HG03159 (cell line): Measurements from ENCODE around the gene IFNGR2.
"Not testable (repeated sequence)": the region's sequence is repeated elsewhere in the genome, so short reads cannot be mapped to it uniquely, and the experiment has no call there.

ENCODE experiments used
- ATAC-seq: cut with Tn5 transposase; IDR thresholded peaks from one replicate; pipeline ENCODE4 v1.9.1; 2021; ENCODE audit warnings: mild to moderate bottlenecking, moderate library complexity; ENCODE audit not compliant: unreplicated experiment

Gene IFNGR2

DNA sequence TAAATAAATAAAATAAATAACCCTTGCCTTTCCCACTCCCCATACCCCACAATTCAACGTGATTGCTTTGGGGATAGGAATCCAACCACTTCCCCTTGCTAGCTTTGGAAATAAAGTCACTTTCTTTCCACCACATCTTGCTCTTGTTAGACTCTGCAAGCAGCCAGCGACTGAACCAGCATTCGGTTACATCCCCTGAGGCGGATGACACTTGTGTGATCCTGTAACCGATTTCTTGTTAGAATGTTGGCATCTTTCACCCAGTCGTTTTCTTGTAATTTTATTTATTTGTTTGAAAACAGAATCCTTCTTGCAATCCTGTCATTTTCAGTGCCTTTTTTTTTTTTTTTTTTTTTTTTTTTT is 1.6 kb upstream of the IFNGR2 start:
- no peak for ATAC-seq

DNA sequence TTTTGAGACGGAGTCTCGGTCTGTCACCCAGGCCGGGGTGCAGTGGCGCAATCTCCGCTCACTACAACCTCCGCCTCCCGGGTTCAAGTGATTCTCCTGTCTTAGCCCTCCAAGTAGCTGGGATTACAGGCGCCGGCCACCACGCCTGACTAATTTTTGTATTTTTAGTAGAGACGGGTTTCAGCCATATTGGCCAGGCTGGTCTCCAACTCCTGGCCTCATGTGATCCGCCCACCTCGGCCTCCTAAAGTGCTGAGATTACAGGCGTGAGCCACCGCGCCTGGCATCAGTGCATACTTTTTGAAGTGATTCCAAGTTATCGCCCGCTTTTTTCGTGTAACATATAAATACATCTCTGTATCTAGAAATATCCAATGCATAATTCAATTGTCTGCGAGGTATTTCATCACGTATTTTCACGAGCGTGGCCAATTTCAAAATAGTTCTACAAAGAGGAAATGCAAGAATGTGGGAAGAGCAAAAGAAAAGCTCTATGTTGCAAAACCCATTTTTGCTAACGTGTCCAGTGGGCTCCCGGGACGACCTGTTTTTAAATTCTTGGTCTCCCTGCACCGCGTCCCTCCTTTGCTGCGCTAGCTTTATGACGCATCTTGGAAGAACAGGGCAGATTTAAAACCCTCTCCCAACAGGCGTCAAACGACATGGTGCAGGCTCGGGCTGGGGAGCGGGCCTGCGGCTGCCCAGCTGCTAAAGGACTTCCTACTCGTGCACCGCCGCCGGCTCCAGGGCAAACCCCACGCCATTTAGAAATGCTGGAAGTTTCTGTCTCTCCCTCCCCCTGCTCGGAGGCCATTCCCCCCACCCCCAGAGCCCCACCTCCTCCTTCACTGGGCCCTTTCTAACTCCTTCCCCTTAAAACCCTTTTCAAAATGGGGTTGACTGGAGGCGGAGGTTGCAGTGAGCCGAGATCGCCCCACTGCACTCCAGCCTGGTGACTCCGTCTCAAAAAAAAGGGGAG is 923 bp upstream of the IFNGR2 start:
- ATAC-seq = no peak

DNA sequence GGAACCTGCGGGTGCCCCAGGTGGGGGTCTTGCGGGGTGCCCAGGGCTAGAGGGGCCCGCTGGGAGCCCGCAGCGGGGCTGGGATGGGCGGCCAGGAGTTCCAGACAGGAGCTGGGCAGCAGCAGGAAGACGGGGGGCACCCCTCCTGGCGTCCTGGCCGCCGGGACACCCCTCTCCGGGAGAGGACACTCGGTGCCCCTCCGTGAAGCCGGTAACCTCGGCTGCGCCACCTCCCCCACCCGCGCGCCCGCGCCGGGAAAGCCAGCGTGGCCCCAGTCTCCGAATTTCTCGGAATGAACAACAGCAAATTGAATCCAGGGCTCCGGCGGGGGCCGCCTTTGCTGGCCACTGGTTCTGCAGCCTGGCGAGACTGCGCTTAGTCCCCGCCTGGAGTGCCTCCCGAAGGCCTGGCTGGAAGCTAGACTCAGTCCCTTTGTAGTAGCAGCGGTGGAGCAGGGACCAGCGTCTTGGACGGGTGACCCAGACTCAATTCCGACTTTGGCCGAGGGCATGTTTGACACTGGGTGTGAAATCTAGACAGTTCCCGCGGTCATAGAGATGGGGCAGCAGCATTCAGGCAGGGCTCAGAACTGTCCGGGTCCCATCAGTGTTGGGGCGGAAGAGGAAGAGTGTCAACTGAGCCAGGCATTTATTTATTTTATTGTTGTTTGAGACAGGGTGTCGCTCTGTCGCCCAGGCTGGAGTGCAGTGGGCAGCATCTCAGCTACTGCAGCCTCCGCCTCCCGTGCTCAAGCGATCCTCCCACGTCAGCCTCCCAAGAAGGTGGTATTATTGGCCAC is 773 bp downstream of the IFNGR2 start:
- ATAC-seq = peak; percentile 36

DNA sequence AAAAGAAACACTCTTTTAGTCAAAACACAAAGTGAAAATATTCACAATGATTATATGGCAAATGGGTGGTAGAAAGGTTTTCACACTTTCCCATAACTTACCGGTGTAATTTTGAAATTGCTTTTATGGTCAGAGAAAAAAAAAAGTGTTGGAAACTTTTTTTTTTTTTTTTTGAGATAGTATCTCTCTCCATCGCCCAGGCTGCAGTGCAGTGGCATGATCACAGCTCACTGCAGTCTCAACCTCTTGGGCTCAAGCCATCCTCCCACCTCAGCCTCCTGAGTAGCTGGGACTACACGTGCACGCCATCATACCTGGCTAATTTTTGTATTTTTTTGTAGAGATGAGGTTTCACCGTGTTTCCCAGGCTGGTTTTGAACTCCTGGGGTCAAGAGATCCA is 3.3 kb downstream of the IFNGR2 start:
- no peak for ATAC-seq

DNA sequence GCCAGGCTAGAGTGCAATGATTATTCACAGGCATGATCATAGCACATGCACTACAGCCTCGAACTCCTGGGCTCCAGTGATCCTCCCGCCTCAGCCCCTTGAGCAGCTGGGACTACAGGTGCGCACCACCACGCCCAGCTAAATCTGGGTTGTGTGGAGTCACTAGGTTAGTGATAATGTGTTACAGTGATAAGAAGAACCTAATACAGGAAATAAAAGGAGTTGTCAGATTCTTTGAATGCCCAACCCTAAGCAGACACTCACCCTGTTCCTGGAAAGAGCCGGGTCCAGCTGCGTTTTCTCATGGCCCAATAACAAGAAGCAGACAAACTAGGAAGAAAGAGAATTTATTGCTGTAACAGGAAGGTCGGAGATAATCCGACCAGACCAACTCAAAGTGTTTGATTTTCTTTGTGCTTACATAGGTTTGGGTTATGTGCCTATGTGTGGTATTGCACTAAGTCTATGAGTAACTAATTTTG is 8.8 kb downstream of the IFNGR2 start:
- no peak for ATAC-seq

DNA sequence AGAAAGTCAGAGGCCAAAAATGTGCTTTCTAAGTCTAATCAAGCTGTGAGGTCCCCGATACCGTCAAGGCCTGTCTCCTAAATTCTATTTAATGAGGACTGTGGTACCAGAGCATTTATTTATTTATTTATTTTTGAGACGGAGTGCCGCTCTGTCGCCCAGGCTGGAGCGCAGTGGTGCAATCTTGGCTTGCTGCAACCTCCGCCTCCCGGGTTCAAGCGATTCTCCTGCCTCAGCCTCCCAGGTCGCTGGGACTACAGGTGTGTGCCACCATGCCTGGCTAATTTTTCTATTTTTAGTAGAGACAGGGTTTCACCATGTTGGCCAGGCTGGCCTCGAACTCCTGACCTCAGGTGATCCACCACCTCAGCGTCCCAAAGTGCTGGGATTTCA is 9.2 kb downstream of the IFNGR2 start:
- not testable (repeated sequence) for ATAC-seq

DNA sequence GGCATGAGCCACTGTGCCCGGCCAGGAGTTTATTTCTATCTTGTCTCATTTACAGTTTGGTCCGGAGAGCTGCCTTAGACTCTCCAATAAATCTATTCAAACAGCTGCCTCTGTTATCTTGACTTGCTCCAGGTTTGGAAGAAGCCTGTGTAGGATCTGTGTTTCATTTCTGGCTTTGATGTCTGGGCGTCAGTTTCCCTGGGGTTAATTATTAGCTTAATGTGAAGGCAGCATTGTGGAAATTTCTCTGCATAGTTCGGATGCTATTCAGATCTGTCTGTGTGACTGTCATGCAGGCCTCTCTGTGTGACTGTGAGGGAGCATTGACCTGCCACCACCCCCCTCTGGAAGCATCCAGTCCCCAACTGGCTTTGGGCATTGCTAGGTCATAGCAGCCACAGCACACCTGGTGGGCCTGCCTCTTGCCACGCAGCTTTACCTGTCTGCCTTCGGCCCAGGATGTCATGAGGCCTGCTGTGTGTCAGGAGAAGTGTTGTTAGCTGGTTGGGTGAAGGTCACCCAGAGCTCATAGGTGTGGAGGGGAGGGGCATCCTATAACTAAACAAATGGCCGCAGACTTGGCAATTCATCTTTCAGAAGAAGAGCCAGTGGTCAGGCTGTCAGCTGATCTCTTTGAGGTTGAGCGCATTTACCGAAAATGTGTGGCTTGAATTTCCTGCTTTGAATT is 9.8 kb downstream of the IFNGR2 start:
- no peak for ATAC-seq

DNA sequence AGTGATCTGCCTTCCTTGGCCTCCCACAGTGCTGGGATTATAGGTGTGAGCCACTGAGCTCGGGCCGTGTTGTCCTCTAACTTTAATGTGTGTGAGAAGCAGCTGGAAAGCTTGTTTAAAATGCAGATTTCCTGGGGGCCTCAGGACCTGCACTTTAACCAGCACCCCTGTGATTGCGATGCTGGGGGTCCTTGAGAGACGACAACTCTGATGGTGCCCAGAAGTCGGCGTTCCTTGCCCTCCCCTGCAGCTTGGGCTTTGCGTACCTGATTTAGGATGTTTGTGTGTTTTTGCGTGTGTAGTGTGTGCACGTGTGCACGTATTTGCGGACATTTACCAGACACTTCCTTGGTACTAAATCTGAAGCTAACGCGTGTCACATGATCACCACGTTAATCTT is 10.9 kb downstream of the IFNGR2 start:
- no peak for ATAC-seq

DNA sequence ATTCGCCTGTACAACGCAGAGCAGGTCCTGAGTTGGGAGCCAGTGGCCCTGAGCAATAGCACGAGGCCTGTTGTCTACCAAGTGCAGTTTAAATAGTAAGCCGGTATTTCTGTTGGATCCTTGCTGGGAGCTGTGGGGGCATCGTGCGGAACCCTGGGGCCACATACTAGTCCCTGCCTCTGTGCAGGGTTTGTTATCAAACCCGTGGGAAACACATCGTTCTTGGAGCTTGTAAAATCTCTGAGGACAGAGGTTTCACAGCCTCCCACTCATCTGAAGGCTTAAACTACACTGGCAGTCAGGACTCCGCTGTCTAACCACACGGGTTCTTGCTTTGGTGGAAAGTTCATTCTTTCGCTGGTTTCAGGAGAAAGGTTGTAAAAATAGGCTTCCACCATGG is 11.7 kb downstream of the IFNGR2 start:
- no peak for ATAC-seq

DNA sequence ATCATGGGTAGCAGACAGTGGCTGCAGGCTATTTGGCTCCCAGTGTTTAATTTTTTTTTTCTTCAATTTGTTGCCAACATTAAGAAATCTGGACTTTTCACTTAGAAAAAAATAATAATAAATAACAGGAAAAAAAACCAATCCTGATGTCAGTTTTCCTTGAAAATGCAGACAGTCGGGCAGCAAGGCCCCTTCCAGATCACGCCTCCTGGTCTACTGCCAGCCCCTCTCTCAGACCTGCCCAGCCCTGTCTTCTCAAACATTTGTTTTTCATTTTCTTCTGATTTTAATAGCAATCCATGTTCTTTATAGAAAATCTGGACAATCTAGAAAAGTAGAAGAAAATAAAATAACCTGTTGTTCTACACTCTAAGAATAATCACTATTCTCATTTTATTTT is 15.5 kb downstream of the IFNGR2 start:
- no peak for ATAC-seq

DNA sequence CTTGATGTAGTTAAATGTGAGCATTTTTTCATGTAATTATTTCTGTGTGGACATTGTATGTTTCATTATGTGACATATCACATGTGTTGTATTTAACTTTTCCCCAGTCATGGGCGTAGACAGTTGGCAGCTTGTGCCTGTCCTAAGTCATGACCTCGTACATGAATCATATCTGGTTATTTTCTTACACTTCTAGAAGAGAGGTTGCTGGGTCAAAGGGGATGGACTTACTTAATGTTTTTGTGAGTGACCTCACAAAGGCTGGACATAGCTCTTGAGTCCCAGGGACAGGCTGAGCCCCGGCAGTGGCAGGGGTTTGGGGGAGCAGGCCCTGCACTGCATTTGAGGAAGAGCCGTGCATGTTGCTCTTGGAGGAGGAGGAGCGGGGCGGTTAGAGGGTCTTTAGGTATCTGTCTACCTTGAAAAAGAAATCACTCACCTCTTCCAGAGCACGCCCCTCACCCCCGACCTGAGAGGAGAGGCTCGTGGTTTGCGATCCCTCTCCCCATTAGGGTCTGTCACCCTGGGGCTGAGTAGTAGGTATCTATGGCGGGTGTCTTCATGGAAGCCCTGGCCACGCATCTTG is 16.4 kb downstream of the IFNGR2 start:
- no peak for ATAC-seq

DNA sequence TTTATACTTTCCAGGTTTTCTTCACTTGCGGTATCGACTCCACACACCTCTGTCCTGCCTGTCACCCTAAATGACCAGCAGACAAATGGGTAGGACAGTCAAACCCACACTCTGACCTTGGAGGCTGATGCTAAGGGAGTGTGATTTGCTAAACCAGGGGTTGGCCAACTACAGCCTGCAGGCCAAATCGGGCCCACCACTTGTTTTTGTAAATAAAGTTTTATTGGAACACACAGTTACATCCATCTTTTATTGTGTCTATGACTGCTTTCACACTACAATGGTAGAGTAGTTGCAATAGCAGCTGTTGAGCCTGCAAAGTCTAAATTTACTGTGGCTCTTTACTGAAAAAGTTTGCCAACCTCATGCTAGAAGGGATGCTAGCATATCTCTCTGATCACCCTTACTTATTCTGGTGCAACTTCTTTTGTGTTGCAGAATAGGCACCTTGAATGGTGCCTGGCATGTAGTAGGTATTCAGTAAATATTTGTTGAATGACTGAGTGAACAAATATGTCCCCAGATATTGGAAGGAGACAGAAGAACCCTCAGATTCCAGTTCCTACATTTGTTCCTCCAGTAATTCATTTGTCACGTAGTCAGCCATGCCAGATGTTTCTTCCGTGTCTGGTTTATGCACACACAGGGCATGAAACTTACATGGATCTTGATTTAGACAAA is 18.6 kb downstream of the IFNGR2 start:
- no peak for ATAC-seq

DNA sequence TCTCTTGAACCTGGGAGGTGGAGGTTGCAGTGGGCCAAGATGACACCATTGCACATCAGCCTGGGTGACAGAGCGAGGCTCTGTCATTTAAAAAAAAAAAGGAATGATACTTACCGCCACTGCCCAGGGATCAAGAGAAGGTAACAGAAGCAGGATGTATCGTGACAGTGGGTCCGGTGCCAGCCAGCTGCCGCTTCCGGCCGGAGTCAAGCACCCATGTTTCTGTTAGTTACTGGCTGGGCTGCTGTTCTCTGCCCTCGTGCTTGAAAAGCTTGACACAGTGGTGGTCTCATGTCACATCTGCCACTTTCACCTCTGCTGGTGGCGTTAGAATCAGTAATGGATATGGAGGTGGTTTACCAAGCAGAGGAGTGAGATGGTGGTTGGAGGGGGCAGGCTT is 21.0 kb downstream of the IFNGR2 start:
- no peak for ATAC-seq

DNA sequence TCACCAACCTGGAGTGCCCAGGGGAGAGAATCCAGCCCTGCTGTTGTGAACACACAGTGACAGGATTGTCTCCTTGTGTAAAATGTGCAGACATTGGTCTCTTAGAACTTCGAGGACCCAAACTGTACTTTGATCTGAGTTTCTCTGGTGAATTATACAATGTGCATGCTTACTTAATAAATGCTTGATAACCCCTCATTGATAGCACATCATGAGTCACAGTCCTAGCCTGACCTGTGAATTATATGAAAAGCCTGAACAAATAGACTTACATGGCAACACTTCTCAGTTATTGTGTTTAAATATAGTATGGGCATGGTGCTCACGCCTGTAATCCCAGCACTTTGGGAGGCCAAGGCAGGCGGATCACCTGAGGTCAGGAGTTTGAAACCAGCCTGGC is 22.6 kb downstream of the IFNGR2 start:
- no peak for ATAC-seq

DNA sequence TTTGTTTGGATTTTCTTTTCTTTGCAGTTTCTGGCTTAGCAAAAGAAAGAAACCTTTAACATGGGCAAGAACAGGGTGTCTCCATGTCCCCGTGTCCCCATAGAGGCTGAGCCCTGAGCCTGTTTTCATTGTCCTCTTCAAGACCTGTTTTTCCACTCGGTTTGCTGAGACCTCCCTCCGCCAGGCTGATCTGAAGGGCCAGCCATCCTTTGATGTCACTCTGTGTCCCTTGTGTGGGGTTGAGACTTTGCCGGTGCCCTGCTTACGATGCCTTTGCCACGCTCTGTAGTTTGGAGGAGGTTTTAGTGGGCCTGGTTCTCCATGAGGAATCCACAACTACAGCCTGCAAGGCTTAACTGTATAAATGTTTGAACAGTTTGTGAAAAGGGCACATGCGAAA is 23.8 kb downstream of the IFNGR2 start:
- no peak for ATAC-seq

DNA sequence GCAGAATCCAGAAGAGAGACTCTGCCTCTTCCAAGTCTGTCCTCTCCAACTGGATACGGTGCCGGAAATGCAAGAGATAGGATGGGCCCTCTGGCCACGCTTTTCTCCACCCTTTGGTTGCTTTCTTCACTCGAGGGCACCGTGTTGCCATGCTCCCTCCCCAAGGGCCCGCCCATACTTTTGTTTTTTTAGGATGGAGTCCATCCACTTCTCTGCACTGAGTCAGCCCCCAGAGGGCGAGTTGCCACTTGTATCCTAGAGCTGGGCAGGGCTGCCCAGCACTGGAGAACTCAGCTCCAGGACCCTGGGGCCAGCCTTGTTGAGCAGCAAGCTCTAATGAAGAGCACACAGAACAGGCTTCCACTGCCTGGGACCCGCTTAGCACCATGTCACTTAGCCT is 25.5 kb downstream of the IFNGR2 start:
- no peak for ATAC-seq

DNA sequence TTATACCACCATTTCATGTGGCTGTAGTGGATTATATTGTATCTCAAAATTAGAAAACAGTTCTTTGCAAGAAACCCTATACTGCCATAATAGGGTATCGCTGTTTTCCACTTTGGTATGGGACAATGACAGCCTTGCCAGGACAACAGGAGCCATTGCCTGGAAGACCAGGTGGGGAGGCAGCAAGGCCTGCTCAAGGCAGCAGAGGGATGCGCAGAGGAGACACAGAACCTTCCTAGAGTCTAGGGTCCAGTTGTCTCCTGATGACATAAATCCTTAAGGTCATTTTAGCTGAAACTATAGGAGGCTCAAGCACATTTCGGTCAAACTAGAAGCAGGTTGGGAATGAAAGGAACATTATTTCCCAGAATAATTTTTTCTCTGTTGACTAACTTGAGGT is 27.6 kb downstream of the IFNGR2 start:
- ATAC-seq = no peak

DNA sequence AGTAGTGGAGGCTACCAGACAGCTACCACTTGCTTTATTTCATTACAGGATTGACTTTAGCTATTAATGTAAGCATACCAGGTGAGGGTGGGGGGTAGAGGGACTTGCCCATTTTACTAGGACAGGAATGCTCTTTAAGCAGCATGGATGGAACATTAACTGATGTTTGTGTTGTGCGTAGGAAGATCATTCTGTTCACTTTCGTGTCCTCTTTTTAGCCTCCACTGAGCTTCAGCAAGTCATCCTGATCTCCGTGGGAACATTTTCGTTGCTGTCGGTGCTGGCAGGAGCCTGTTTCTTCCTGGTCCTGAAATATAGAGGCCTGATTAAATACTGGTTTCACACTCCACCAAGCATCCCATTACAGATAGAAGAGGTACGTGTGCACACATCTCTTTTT is 29.3 kb downstream of the IFNGR2 start:
- ATAC-seq = no peak

DNA sequence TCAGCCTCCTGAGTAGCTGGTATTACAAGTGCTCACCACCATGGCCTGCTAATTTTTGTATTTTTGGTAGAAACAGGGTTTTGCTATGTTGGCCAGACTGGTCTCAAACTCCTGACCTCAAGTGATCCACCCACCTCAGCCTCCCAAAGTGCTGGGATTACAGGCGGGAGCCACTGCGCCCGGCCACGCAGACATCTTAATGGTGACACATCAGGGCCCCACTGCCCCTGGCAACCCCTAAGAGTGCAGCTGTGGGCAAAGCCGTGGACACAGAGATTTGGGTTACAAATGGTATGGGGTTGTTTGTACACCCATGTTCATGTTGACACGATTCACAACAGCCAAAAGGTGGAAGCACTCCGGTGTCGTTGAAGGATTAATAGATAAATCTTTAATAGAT is 29.8 kb downstream of the IFNGR2 start:
- ATAC-seq = no peak

DNA sequence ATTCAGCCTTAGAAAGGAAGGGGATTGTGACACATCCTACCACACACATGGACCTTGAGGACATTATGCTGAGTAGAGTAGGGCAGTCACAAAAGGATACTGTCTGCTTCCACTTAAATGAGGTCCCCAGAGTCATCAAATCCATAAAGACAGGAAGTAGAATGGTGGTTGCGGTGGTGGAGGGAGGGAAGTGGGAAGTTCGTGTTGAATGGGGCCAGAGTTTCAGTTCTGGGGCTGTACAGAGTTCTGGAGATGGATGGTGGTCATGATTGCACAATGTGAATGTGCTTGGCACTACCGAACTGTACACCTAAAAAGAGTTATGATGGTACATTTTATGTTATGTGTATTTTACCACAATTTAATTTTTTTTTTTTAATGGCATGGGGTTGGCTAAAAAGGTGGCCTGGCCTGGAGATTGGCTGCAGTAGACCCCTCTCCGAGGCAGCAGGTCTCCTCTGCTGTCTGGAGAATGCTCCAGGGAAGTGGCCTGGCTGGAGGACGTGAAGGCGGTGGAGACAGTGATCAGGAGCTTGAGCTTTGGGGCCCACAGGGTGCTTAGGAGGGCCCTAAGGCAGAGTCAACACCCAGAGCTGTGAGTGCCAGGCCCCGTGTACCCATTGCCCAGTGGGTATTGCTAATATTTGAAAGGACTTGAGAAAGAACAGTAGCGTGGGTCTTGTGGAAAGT is 30.4 kb downstream of the IFNGR2 start:
- no peak for ATAC-seq
